B cell (primary cell): Measurements from ENCODE around the gene PALD1. TPM values are rescaled to one million over a fixed set of nuclear protein-coding genes. Genes with fewer than 3 reads are reported as not detected.

Source experiments
- ATAC-seq: fragments of 200-7000 bp; cut with Tn5 transposase; one replicate; pipeline ENCODE4 v1.10.0; 2021; ENCODE audit warnings: low read depth, mild to moderate bottlenecking, moderate number of reproducible peaks, moderate library complexity
- CTCF ChIA-PET: fragments of 350-600 bp; sonication (Branson Sonifier 250); formaldehyde crosslinking; loops from one replicate; lab custom pipeline; 2021; ENCODE audit warnings: antibody characterized with exemption, inconsistent platforms; lab: Charles Lee
- POLR2A ChIA-PET: fragments of 350-600 bp; sonication (Branson Sonifier 250); formaldehyde crosslinking; loops from one replicate; lab custom pipeline; 2021; ENCODE audit warnings: antibody characterized with exemption; lab: Charles Lee
- DNase-seq: peaks from one replicate; pipeline ENCODE4 v3.0.0; 2013
- H2AFZ ChIP-seq: 2 replicates; pipeline ENCODE4 v1.6.1; 2012; ENCODE audit warnings: mild to moderate bottlenecking, low read depth, low read length; ENCODE audit not compliant: insufficient read depth, poor library complexity, severe bottlenecking
- H3K27ac ChIP-seq, 2 donors: 1 replicate in 1 of 2; 2 replicates in 1 of 2; pipeline ENCODE4 v1.5.1; 2012 to 2013; ENCODE audit warnings: low read length in 2 of 2, mild to moderate bottlenecking in 2 of 2, moderate library complexity in 1 of 2
- H3K27me3 ChIP-seq, 4 experiments: fragments of 200-600 bp in 1 of 4; sonication (generic) in 1 of 4; replicated peaks in 1 of 4; 1 replicate in 2 of 4; 2 replicates in 2 of 4; pipeline versions ENCODE4 v1.6.1 to v1.7.0; 2013 to 2016; ENCODE audit warnings: low read length in 3 of 4, mild to moderate bottlenecking in 2 of 4, mixed read lengths in 1 of 4, moderate library complexity in 1 of 4; ENCODE audit not compliant: insufficient read depth in 4 of 4, control insufficient read depth in 3 of 4; ENCODE audit errors: control extremely low read depth in 1 of 4
- H3K36me3 ChIP-seq, 2 experiments: replicated peaks in 1 of 2; 1 replicate in 1 of 2; 2 replicates in 1 of 2; pipeline versions ENCODE4 v1.6.1 to v1.7.1; 2013; ENCODE audit warnings: low read length in 1 of 2; ENCODE audit not compliant: insufficient read depth in 2 of 2, control insufficient read depth in 1 of 2; ENCODE audit errors: control extremely low read depth in 1 of 2, extremely low read depth in 1 of 2
- H3K4me1 ChIP-seq, 2 donors: fragments of 200-600 bp in 1 of 2; sonication (generic) in 1 of 2; 1 replicate in 1 of 2; 2 replicates in 1 of 2; pipeline versions ENCODE4 v1.5.1 to v1.6.1; 2013 to 2017; ENCODE audit warnings: low read length in 2 of 2; ENCODE audit not compliant: control insufficient read depth in 2 of 2, insufficient read depth in 2 of 2
- H3K4me2 ChIP-seq: replicated peaks from 2 replicates; pipeline ENCODE3; 2012; ENCODE audit warnings: mild to moderate bottlenecking, low read depth, low read length; ENCODE audit not compliant: poor library complexity, severe bottlenecking
- H3K4me3 ChIP-seq, 5 experiments: fragments of 200-600 bp in 1 of 5; sonication (generic) in 1 of 5; 1 replicate in 3 of 5; 2 replicates in 2 of 5; pipeline versions ENCODE4 v1.5.1 to v1.7.0; 2011 to 2016; ENCODE audit warnings: low read length in 4 of 5, mild to moderate bottlenecking in 4 of 5, low read depth in 2 of 5, control low read depth in 1 of 5, moderate library complexity in 1 of 5; ENCODE audit not compliant: insufficient read depth in 1 of 5; ENCODE audit errors: control extremely low read depth in 1 of 5, extremely low read depth in 1 of 5
- H3K79me2 ChIP-seq: fragments of 200-600 bp; sonication (generic); one replicate; pipeline ENCODE4 v1.6.0; 2016; ENCODE audit warnings: low read length; ENCODE audit not compliant: control insufficient read depth, insufficient read depth
- H3K9ac ChIP-seq: fragments of 200-600 bp; sonication (generic); 2 replicates; pipeline ENCODE4 v1.6.1; 2017; ENCODE audit warnings: mild to moderate bottlenecking, low read length, moderate library complexity
- H3K9me3 ChIP-seq, 3 donors: one replicate each; pipeline versions ENCODE4 v1.6.1 to v1.7.1; 2013; ENCODE audit warnings: low read length in 2 of 3; ENCODE audit not compliant: control insufficient read depth in 2 of 3, insufficient read depth in 1 of 3; ENCODE audit errors: control extremely low read depth in 1 of 3
- H4K20me1 ChIP-seq: 2 replicates; pipeline ENCODE4 v1.6.0; 2012; ENCODE audit warnings: mild to moderate bottlenecking, low read length; ENCODE audit not compliant: insufficient read depth, control insufficient read depth, poor library complexity, severe bottlenecking
- H3K27ac Mint-ChIP-seq: one replicate; pipeline ENCODE4 v1.8.0; 2021; ENCODE audit warnings: mixed read lengths
- H3K27me3 Mint-ChIP-seq: one replicate; pipeline ENCODE4 v1.8.0; 2021; ENCODE audit warnings: mixed read lengths
- H3K4me1 Mint-ChIP-seq: one replicate; pipeline ENCODE4 v1.8.0; 2021; ENCODE audit warnings: mixed read lengths
- H3K4me3 Mint-ChIP-seq: one replicate; pipeline ENCODE4 v1.8.0; 2021; ENCODE audit warnings: mixed read lengths
- H3K9me3 Mint-ChIP-seq: one replicate; pipeline ENCODE4 v1.8.0; 2022; ENCODE audit warnings: mixed read lengths; ENCODE audit not compliant: insufficient read depth
- CTCF ChIP-seq: fragments of 200-600 bp; IDR thresholded peaks from one replicate; pipeline ENCODE4 v1.8.0; 2022; ENCODE audit warnings: antibody characterized with exemption, mild to moderate bottlenecking
- EZH2 ChIP-seq: IDR thresholded peaks from 2 replicates; pipeline ENCODE4 v1.6.1; 2012; ENCODE audit warnings: borderline replicate concordance, low read depth, mild to moderate bottlenecking, moderate library complexity, low read length; ENCODE audit not compliant: insufficient read depth, poor library complexity, severe bottlenecking
- WGBS: methylation state at CpG from one replicate; pipeline ENCODE4 v1.1.5; 2013; ENCODE audit warnings: missing lambda C conversion rate; ENCODE audit not compliant: insufficient coverage; 5-methylcytosine and 5-hydroxymethylcytosine counted together
- intact Hi-C: fragments of 100-400 bp; cut with micrococcal nuclease; formaldehyde crosslinking; loops from one replicate; pipeline ENCODE4 v1.10.0; 2022
- polyA plus RNA-seq: library from polyadenylated mRNA; depleted of rRNA; stranded (reverse); fragments of >200 nt; gene quantifications from 2 replicates; pipeline ENCODE4 v1.2.3, GENCODE V29; 2012
- total RNA-seq, 2 donors: library from RNA; stranded (reverse); fragments of 120-200 nt in 1 of 2; gene quantifications; 1 replicate in 1 of 2; 2 replicates in 1 of 2; pipeline versions ENCODE4 v1.2.3 to v1.2.4, GENCODE V29; 2013 to 2022

Gene PALD1
- total and polyA plus RNA-seq, 2 donors (not counting 1 experiment from before 2014, with no cell fraction given), result 2.2 to 2.8 TPM

GRCh38 chr10:70592746-70593512 is 114.4 kb downstream of the PALD1 start:
- Histone ChIP-seq H3K27ac (no peak overlapping the region), H4K20me1 (no peaks in the 10 kb centered on the region), H3K36me3 (no peaks in the 10 kb centered on the region), H3K4me2 (no peak overlapping the region), H3K79me2 (no peaks in the 10 kb centered on the region), H2AFZ (no peak overlapping the region), H3K4me1 (no peaks in the 10 kb centered on the region), H3K4me3 (no peak overlapping the region), H3K9me3 (no peaks in the 10 kb centered on the region), H3K27me3 (peaks cover 0 to 3% (median 0%) of the 10 kb centered on the region in 4 experiments), H3K9ac (no peak overlapping the region)
- Mint-ChIP-seq H3K9me3 (no peaks in the 10 kb centered on the region), H3K27ac (no peak overlapping the region), H3K4me1 (no peaks in the 10 kb centered on the region), H3K27me3 (peaks cover 40% of the 10 kb centered on the region), H3K4me3 (no peak overlapping the region)
- DNase-seq (no peak), ATAC-seq (no peak)
- 23% methylated on average over 13 of the region's 16 CpGs for WGBS
- intact Hi-C loops, result no loop called here
- POLR2A ChIA-PET, result no interaction called here
- TF ChIP-seq CTCF (no peak), EZH2 (no peak)
- CTCF ChIA-PET, result interaction anchor here (0.6 kb wide), 1 partner anchor 201 kb away, joined by 3 read pairs; no protein-coding TSS in a partner anchor

GRCh38 chr10:70593513-70593890 is 114.9 kb downstream of the PALD1 start:
- H2AFZ ChIP-seq, result no peak overlapping the region
- H4K20me1 ChIP-seq, result no peaks in the 10 kb centered on the region
- H3K79me2 ChIP-seq, result no peaks in the 10 kb centered on the region
- H3K4me3 ChIP-seq, result no peak overlapping the region
- no peak overlapping the region for H3K27ac ChIP-seq
- no peaks in the 10 kb centered on the region for H3K4me1 ChIP-seq
- H3K9me3 Mint-ChIP-seq, result no peaks in the 10 kb centered on the region
- no peak overlapping the region for H3K4me3 Mint-ChIP-seq
- intact Hi-C loops, result no loop called here
- H3K9me3 ChIP-seq, result no peaks in the 10 kb centered on the region
- DNase-seq, result no peak
- H3K27ac Mint-ChIP-seq, result no peak overlapping the region
- 92% methylated on average over 6 of the region's 7 CpGs for WGBS
- no peaks in the 10 kb centered on the region for H3K4me1 Mint-ChIP-seq
- H3K27me3 Mint-ChIP-seq, result peaks cover 35% of the 10 kb centered on the region
- no peaks in the 10 kb centered on the region for H3K36me3 ChIP-seq
- ATAC-seq, result no peak
- H3K9ac ChIP-seq, result no peak overlapping the region
- no peak overlapping the region for H3K4me2 ChIP-seq
- peaks cover 0 to 3% (median 0%) of the 10 kb centered on the region in 4 experiments for H3K27me3 ChIP-seq
- CTCF ChIA-PET, result no interaction called here
- POLR2A ChIA-PET, result no interaction called here
- TF ChIP-seq EZH2, result no peak
- TF ChIP-seq CTCF, result no peak
